Liver (tissue), 3 donors: ENCODE measurements around the gene CDH23.

Experiments
- ATF3 ChIP-seq: IDR thresholded peaks from 2 replicates; pipeline ENCODE4 v1.6.1; 2016; ENCODE audit warnings: antibody characterized with exemption
- CTCF ChIP-seq: fragments of 150-350 bp; IDR thresholded peaks from 2 replicates; pipeline ENCODE4 v1.5.1; 2017; ENCODE audit warnings: improper control_type of control experiment, low read depth, low read length; ENCODE audit not compliant: missing input control
- EGR1 ChIP-seq, 2 donors: IDR thresholded peaks; 2 replicates each; pipeline ENCODE4 v1.6.1; 2016 to 2018; ENCODE audit warnings: antibody characterized with exemption in 2 of 2, low read depth in 2 of 2
- FOXA1 ChIP-seq: IDR thresholded peaks from 2 replicates; pipeline ENCODE4 v1.6.1; 2016; ENCODE audit warnings: antibody characterized with exemption
- GABPA ChIP-seq, 2 donors: IDR thresholded peaks in 1 of 2; conservative IDR thresholded peaks in 1 of 2; 2 replicates each; pipeline ENCODE4 v1.6.1; 2016; ENCODE audit warnings: antibody characterized with exemption in 2 of 2, mild to moderate bottlenecking in 1 of 2, moderate library complexity in 1 of 2
- JUND ChIP-seq, 2 donors: IDR thresholded peaks; 2 replicates each; pipeline ENCODE4 v1.6.1; 2016; ENCODE audit warnings: antibody characterized with exemption in 2 of 2
- MAX ChIP-seq: IDR thresholded peaks from 2 replicates; pipeline ENCODE4 v1.6.1; 2016; ENCODE audit warnings: antibody characterized with exemption
- RAD21 ChIP-seq, 2 donors: IDR thresholded peaks; 2 replicates each; pipeline ENCODE4 v1.6.1; 2016; ENCODE audit warnings: antibody characterized with exemption in 2 of 2, mild to moderate bottlenecking in 2 of 2
- REST ChIP-seq: IDR thresholded peaks from 2 replicates; pipeline ENCODE4 v1.6.1; 2016; ENCODE audit warnings: antibody characterized with exemption, mild to moderate bottlenecking
- RXRA ChIP-seq, 2 donors: IDR thresholded peaks; 2 replicates each; pipeline ENCODE4 v1.6.1; 2017 to 2018; ENCODE audit warnings: antibody characterized with exemption in 2 of 2, mild to moderate bottlenecking in 1 of 2
- SP1 ChIP-seq: IDR thresholded peaks from 2 replicates; pipeline ENCODE4 v1.6.1; 2018; ENCODE audit warnings: antibody characterized with exemption, mild to moderate bottlenecking
- TAF1 ChIP-seq: conservative IDR thresholded peaks from 2 replicates; pipeline ENCODE4 v1.6.1; 2016; ENCODE audit warnings: antibody characterized with exemption, mild to moderate bottlenecking
- YY1 ChIP-seq: IDR thresholded peaks from 2 replicates; pipeline ENCODE4 v1.6.1; 2016; ENCODE audit warnings: antibody characterized with exemption, mild to moderate bottlenecking
- ZBTB33 ChIP-seq: IDR thresholded peaks from 2 replicates; pipeline ENCODE4 v1.6.1; 2016; ENCODE audit warnings: antibody characterized with exemption
- donor health status: healthy.
- donor health status: healthy.

- no peak for TF ChIP-seq YY1
- no peak for TF ChIP-seq RXRA (IDR thresholded peaks at IDR 0.05)
- TF ChIP-seq CTCF: no peak
- TF ChIP-seq MAX: no peak
- TF ChIP-seq SP1: no peak
- no peak for TF ChIP-seq REST
- no peak for TF ChIP-seq RAD21 (IDR thresholded peaks at IDR 0.05)
- TF ChIP-seq JUND (IDR thresholded peaks at IDR 0.05): no peak
- TF ChIP-seq ATF3: no peak
- no peak for TF ChIP-seq ZBTB33
- no peak for TF ChIP-seq GABPA (IDR thresholded peaks at IDR 0.05 in 1 of 2, conservative IDR thresholded peaks at IDR 0.05 in 1 of 2)
- TF ChIP-seq EGR1 (IDR thresholded peaks at IDR 0.05; ENCODE audit: low read depth in 2 of 2): no peak
- no peak for TF ChIP-seq FOXA1
- no peak for TF ChIP-seq TAF1
These were observed 10.2 kb downstream of the CDH23 start for GRCh38 chr10:71406878-71407277.
